Measurements from ENCODE around the gene CNOT4.
A peak's percentile ranks its signal among the peaks of the same experiment; 100 is the strongest.
"Not testable (repeated sequence)": the region's sequence is repeated elsewhere in the genome, so short reads cannot be mapped to it uniquely, and the experiment has no call there.

Gene CNOT4

DNA sequence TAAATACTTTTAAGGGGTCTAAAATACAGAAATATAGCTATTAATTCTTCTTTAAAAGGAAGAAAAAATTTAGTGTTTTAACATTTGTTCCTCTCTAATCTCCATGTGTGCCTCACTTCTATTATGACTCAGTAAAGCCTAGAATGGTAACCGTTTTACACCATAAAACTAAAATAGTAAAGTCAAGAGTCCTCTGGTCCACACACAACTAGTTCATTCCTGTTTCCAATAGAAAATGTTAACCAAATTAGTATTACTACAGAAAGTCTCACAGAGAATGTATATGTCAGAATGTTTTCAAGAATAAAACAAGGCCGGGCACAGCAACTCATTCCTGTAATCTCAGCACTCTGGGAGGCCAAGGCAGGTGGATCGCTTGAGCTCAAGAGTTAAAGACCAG lies 55.8 kb downstream of the CNOT4 start:
- DNase-seq (ENCODE audit: low spot score) = no peak

DNA sequence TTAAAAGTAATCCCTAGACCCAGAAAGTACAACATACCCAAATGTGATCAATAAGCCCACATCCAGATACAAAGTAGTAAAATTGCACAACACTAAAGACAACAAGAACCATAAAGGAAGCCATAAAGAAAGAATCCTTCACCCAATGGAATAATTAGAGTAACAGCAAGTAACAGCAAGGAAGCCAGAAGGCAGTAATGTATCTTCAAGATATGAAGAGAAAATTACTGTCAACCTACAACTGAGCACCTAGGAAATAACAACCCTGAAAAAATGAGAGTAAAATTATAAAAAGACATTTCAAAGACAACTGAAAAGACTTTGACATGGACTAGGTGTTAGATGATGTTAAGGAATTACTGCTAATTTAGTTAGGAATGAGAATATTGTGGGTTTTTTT lies 60.5 kb downstream of the CNOT4 start:
- no peak for DNase-seq (ENCODE audit: low spot score)

DNA sequence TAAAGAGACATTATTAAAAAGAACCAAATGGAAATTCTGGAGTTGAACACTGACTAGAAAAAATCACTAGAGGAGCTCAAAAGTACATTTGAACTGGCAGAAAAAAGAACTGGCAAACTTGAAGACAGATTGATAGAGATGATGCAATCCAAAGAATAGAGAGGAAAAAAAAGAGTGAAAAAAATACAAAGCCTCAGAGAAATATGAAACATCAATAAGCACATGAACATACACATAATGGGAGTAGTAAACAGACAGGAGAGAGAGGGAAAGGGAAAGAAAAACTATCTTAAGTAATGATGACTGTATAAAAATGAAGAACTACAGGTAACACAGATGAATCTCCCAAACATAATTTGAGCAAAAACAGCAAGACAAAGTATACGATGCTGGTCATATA lies 61.1 kb downstream of the CNOT4 start:
- no peak for DNase-seq (ENCODE audit: low spot score)

GRCh38 chr7:135447748-135448147 lies 62.2 kb downstream of the CNOT4 start:
- DNase-seq (ENCODE audit: low spot score) = no peak

DNA sequence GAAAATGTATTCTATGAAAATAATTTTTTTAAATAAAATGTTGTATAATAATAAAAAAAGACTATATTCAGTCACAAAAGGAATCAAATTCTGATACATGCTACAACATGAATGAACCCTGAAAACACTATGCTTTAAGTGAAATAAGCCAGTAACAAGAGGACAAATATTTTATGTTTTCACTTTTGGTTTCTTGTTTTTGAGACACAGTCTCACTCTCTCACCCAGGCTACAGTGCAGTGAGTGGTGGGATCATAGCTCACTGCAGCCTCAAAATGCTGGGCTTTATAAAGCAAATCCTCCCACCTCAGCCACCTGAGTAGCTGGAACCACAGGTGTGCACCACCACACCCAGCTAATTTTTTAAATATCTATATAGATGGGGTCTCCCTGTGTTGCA lies 64.2 kb downstream of the CNOT4 start:
- DNase-seq (ENCODE audit: low spot score) = no peak

- not testable (repeated sequence) for DNase-seq (ENCODE audit: low spot score)
Measured at GRCh38 chr7:135445266-135445665, 64.6 kb downstream of the CNOT4 start.

GRCh38 chr7:135441791-135442190 lies 68.1 kb downstream of the CNOT4 start:
- peak; percentile 59 for DNase-seq (ENCODE audit: low spot score)

DNA sequence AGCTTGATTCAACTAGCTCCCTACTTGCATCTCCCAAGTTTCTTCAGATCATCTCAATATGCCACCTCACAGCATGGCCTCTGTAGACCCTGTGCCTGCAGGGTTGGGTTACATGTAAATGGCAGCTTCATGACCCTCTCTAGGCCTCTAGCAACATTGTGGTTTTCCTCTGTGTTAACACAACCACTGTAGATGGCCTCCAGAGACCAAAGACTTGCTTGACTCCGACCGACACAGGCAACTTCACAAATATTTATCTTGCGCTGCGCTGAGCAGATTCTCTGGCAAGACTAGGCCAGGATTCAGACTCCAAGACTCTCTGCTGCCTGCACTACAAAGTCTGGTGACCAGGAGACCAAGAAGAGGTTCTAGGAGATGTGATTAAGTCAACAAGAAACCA lies 75.9 kb downstream of the CNOT4 start:
- no peak for DNase-seq (ENCODE audit: low spot score)

DNA sequence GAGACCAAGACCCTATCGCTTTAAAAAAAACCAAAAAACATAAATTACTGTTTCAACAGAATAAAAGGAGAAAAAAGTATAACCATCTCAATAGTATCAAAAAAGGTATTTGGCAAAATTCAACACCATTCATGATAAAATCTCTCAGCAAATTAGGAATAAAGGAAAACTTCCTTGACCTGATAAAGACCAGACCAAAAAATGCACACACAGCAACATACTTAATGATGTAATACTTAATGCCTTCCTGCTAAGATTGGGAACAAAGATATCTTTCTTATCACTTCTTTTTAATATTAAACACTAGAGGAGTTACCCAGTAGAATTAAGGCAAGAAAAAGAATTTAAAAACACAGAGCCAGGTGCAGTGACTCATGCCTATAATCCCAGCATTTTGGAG lies 79.3 kb downstream of the CNOT4 start:
- DNase-seq (ENCODE audit: low spot score) = no peak

GRCh38 chr7:135428879-135429278 lies 81.0 kb downstream of the CNOT4 start:
- no peak for DNase-seq (ENCODE audit: low spot score)

- no peak for DNase-seq (ENCODE audit: low spot score)
Measured at GRCh38 chr7:135428011-135428410, 81.9 kb downstream of the CNOT4 start.

GRCh38 chr7:135427166-135427565 lies 82.7 kb downstream of the CNOT4 start:
- DNase-seq (ENCODE audit: low spot score) = no peak

- DNase-seq (ENCODE audit: low spot score) = no peak
Measured at GRCh38 chr7:135425036-135425435, 84.9 kb downstream of the CNOT4 start.

DNA sequence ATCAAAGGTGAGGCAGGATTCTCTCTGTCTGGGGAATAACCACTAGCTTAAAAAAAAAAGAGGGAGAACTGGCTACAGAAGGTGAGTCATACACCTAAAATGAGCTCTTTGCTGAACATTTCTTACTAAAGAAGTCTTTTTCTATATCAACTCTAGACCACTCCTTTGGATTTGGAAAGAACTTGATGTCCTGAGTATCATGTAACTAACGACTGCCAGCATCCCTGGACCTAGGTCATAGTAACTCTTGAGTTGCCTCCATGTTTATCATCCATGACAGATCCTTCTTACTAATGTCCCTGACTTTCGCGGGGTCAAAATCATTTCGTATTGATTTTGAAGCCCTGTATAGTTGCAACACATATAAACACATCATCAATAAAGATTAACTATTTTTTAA lies 89.1 kb downstream of the CNOT4 start:
- DNase-seq (ENCODE audit: low spot score) = peak; percentile 20

- DNase-seq (ENCODE audit: low spot score) = no peak
Measured at GRCh38 chr7:135416431-135416830, 93.5 kb downstream of the CNOT4 start.

DNA sequence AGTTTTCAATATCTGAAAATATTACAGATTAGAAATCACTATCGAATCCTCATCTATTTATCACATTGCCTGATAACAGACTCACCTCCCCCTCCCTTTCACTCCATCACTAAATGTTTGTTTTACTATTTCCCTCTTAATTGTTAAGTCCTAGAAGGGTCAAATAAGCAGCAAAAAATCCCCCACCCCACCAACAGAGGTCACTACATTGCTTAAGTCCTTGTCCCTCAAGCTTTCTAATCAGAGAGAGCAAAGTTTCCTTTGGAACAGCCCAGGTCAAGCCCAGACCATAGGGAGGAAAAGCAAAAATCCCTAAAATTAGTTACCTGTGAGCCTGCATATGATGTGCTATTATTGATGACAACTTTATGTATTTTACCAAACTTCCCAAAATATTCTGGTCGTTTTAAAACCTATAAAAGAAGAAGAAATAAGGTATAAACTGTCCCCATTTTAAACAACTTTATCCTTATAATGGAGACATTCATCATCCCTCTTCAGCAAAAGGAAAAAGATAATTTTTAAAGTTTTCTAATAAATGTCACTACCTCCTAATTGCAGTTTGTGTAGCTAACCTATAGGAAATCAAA lies 95.0 kb downstream of the CNOT4 start:
- peak; percentile 86 for DNase-seq (ENCODE audit: low spot score)

GRCh38 chr7:135414208-135414607 lies 95.7 kb downstream of the CNOT4 start:
- no peak for DNase-seq (ENCODE audit: low spot score)

DNA sequence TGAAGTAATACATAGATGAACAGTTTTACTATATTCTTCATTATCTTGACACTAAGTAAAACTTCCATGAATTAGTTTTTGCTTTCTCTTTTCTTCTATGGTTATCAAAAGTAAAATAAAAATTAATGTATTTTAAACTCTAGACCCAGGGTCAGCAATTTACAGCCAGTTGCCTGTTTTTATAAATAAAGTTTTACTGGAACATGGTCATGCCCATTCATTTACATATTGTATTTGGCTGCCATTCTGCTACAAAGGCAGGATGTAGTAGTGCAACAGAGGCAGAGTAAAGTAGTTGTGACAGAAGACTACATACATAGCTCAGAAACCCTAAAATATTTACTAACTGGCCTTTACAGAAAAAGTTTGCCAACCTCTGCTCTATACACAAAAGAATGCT lies 98.8 kb downstream of the CNOT4 start:
- DNase-seq (ENCODE audit: low spot score) = no peak

DNA sequence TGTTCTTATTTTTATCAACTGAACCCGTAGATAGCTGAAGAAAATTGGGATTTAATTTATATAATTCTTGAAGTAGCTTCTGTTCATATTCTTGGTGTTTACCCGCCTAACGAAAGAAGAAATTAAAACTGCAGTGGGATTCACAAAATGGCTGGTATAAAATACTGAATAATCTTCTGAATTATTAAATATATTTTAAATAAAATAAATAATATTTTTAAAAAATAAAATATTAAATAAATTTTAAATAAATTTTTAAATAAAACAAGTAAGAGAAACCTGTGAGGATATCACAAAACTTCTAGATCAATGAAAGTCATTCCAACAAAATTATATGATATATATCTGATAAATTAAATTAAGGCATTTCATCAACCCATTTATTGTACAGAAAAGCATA lies 99.4 kb downstream of the CNOT4 start:
- no peak for DNase-seq (ENCODE audit: low spot score)

DNA sequence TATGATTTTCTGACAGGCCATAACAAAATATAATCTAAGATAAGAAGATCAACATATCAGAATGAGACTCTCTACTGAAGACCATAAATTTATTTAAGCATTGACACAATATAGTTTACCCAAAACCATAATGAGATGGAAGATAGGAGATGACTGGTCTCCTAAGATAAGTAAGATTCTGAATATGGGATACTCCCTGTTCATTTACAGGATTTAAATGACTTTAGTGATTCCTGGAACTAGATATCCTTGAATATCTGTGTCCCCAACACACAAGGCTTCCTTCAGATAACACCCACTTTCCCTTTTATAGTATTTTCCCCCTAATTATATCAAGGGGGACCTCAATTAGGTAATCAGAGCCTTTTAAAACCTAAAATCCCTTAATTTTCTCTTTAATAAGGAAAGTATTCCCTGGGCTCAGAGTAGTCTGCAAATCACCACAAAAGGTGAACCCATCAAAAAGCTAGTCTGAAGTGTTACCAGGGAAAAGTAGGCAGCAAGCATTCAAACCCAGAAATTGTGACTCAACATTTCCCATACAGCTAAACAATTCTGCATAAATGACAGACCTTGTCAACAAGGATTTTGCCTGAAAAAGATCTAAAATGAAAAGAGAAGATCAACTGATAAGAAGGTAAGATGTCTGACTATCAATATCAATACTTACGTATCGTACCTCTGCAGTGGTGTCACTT lies 99.9 kb downstream of the CNOT4 start:
- no peak for DNase-seq (ENCODE audit: low spot score)

DNA sequence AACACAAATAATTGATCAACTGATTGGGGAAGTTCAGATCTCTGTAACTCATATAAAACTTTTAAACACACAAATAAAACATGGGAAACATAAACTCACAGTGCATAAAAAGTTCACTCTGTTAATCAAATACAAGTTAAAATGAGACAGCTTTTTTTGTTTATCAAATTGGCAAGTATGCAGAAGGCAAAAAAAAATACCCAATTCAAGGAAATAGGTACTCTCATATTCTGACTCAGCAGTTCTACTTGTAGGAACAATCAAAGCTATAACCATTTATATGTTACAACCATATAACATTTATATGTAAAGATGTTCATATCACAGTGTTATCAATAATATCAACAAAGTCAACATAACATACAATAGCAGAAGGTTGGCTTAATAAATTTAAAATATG lies 102.0 kb downstream of the CNOT4 start:
- DNase-seq (ENCODE audit: low spot score) = no peak

GRCh38 chr7:135406918-135407317 lies 103.0 kb downstream of the CNOT4 start:
- peak; percentile 11 for DNase-seq (ENCODE audit: low spot score)

DNA sequence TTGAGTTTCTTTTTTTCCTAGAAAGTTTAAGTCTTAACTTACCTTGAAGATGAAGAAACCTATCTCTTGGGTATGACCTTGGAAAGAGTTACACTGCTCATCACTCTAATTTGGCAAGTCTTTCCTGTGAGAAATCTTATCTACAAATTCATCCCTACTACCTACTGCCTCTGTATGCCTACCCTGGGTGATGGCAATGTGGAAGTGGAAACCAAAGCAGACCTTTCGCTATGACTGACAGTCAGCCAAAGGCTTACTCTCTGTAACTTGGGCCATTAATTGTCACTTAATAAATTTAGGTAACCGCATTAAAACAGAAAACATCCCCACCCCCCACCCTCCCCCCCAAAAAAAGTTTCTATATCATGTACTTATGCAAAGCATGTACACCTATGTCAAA lies 103.9 kb downstream of the CNOT4 start:
- no peak for DNase-seq (ENCODE audit: low spot score)

DNA sequence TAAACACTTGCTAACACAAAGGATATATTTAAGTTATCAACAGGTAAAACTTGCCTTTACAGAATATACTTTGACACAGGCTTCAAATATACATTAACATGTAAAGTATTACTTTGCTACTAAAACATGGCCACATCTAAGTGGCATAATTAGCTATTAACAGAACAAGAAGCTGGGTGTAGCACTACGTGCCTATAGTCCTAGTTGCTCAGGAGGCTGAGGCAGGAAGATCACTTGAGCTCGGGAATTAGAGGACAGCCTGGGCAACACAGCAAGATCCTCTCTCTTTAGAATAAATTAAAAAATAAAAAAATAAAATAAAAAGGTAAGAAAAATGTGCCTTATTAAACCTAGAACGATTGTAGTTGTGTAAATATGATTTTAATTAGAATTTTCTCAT lies 106.6 kb downstream of the CNOT4 start:
- no peak for DNase-seq (ENCODE audit: low spot score)

Data from RKO (cell line).